Keratinocyte (primary cell): ENCODE results near the gene DMC1. TPM values are rescaled to one million over a fixed set of nuclear protein-coding genes. Genes with fewer than 3 reads are reported as not detected.

Experiments used
- DNase-seq: peaks from one replicate; pipeline ENCODE4 v3.0.0-alpha.2; 2011; ENCODE audit warnings: low read depth, missing footprints, low spot score
- FAIRE-seq: peaks from 2 replicates; lab custom pipeline; 2011; peaks lifted over from hg19 to GRCh38; lab: Jason Lieb, UNC
- H2AFZ ChIP-seq: 2 replicates; pipeline ENCODE4 v1.6.0; 2012; ENCODE audit warnings: low read length, control low read depth, inconsistent platforms; ENCODE audit not compliant: control insufficient read depth
- H3K27ac ChIP-seq: 2 replicates; pipeline ENCODE4 v1.5.1; 2011; ENCODE audit warnings: low read length; ENCODE audit not compliant: control insufficient read depth, insufficient read depth
- H3K27me3 ChIP-seq: 3 replicates; pipeline ENCODE4 v1.6.0; 2011; ENCODE audit warnings: low read length; ENCODE audit not compliant: control insufficient read depth, insufficient read depth; ENCODE audit errors: extremely low read depth
- H3K36me3 ChIP-seq, 2 experiments: 2 replicates in 1 of 2; 3 replicates in 1 of 2; pipeline ENCODE4 v1.5.1; 2011; ENCODE audit warnings: low read length in 2 of 2, mild to moderate bottlenecking in 1 of 2; ENCODE audit not compliant: control insufficient read depth in 2 of 2, insufficient read depth in 2 of 2; ENCODE audit errors: extremely low read depth in 1 of 2
- H3K4me1 ChIP-seq: 3 replicates; pipeline ENCODE4 v1.5.1; 2011; ENCODE audit warnings: low read length; ENCODE audit not compliant: control insufficient read depth, insufficient read depth; ENCODE audit errors: extremely low read depth
- H3K4me2 ChIP-seq: 3 replicates; pipeline ENCODE4 v1.6.0; 2011; ENCODE audit warnings: low read depth, low read length; ENCODE audit not compliant: control insufficient read depth, insufficient read depth; ENCODE audit errors: extremely low read depth
- H3K4me3 ChIP-seq, 3 experiments: fragments of 200-600 bp in 1 of 3; sonication (generic) in 1 of 3; 2 replicates in 2 of 3; 3 replicates in 1 of 3; pipeline ENCODE4 v1.5.1; 2011 to 2016; ENCODE audit warnings: low read length in 3 of 3, mild to moderate bottlenecking in 3 of 3, control low read depth in 2 of 3, inconsistent platforms in 1 of 3, low read depth in 1 of 3, mixed read lengths in 1 of 3, mixed run types in 1 of 3, moderate library complexity in 1 of 3; ENCODE audit not compliant: control insufficient read depth in 2 of 3, insufficient read depth in 2 of 3; ENCODE audit errors: extremely low read depth in 1 of 3
- H3K79me2 ChIP-seq: 2 replicates; pipeline ENCODE4 v1.6.0; 2012; ENCODE audit warnings: low read length; ENCODE audit not compliant: control insufficient read depth, insufficient read depth
- H3K9ac ChIP-seq: 3 replicates; pipeline ENCODE4 v1.6.0; 2011; ENCODE audit warnings: low read length; ENCODE audit not compliant: control insufficient read depth, insufficient read depth; ENCODE audit errors: extremely low read depth
- H3K9me1 ChIP-seq: 3 replicates; pipeline ENCODE4 v1.6.0; 2011; ENCODE audit warnings: low read length; ENCODE audit not compliant: control insufficient read depth, insufficient read depth; ENCODE audit errors: extremely low read depth
- H3K9me3 ChIP-seq: 2 replicates; pipeline ENCODE4 v1.5.1; 2012; ENCODE audit warnings: low read depth, low read length; ENCODE audit not compliant: control insufficient read depth
- H4K20me1 ChIP-seq: 3 replicates; pipeline ENCODE4 v1.6.0; 2011; ENCODE audit warnings: low read length; ENCODE audit not compliant: control insufficient read depth, insufficient read depth; ENCODE audit errors: extremely low read depth
- EZH2 ChIP-seq: IDR thresholded peaks from one replicate; pipeline ENCODE4 v1.6.1; 2012; ENCODE audit warnings: inconsistent platforms, mild to moderate bottlenecking, low read length, moderate library complexity
- dilution Hi-C: fragments of 300-500 bp; cut with MboI; formaldehyde crosslinking; loops from one replicate; pipeline ENCODE4 v1.7.0; 2020; ENCODE audit warnings: low sequenced_read_pairs; ENCODE audit not compliant: extremely low pct_ligation_motif_present
- polyA plus RNA-seq, 5 experiments: library from polyadenylated mRNA; depleted of rRNA in 3 of 5; stranded (reverse) in 3 of 5; stranded (forward) in 1 of 5; unstranded in 1 of 5; fragments of >200 nt; gene quantifications; 1 replicate in 1 of 5; 2 replicates in 3 of 5; 3 replicates in 1 of 5; pipeline versions ENCODE4 v1.2.1 to v1.2.3, GENCODE V29; 2011 to 2012; ENCODE audit warnings: missing spikeins in 2 of 5, low read depth in 1 of 5, low replicate concordance in 1 of 5
- TF ChIP-seq, protein P1 (sequence below), 3 experiments: IDR thresholded peaks in 1 of 3; conservative IDR thresholded peaks in 1 of 3; optimal IDR thresholded peaks in 1 of 3; 2 replicates in 2 of 3; 3 replicates in 1 of 3; pipeline versions ENCODE3 to v1.5.1; 2011; ENCODE audit warnings: low read length in 3 of 3, mild to moderate bottlenecking in 3 of 3, moderate library complexity in 2 of 3, control low read depth in 1 of 3, inconsistent platforms in 1 of 3; ENCODE audit not compliant: insufficient read depth in 2 of 3; ENCODE audit errors: extremely low read depth in 1 of 3

The DMC1 gene
- polyA plus RNA-seq, 1 donor (not counting 4 experiments of a cell fraction or from before 2014, with no cell fraction given), result 0.30 TPM

DNA sequence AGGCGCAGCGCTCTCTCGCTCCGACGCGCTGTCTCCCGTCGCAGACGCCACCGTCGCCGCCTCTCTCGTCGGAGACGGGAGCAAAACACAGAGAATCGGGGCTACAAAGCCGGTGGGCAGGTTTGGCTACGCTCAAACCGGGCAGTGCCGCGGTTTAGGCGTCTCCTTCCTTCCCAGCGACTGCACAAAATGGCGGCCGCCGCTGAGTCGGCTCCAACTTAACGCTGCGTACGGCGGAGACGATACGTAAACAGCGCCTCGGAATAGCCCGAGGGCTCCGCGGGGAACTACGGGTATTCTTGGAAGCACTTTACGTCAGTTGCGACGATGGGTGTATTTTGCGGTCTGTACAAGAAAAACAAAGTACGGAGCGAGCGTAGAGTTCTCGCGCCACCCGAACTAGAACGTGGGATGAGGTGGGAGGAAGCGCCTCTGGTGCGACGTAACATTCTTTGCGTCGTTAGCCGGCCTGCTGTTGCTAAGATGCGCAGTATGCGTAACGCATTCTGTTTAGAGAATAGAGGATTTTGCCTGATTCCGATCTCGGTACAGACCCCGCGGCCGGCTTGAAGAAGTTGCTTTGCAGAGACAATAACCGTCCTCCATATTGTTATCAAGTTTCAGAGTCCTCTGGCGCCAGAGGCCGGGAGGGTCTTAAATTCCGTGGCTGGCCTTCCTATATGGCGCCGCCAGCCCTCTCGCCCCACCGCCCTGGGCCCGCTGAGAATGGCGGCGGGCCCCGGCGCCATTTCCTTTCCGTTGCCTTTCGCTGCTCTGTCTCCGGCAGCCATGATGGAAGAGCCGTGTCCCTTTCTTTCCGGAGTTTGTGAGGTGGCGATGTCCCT, 63.6 kb downstream of the DMC1 start, which contains the start of gene DDX17:
TSS of gene DDX17 (minus strand) at position 194 of the 845 bp plus-strand sequence.
- FAIRE-seq, result peak; percentile 46

DNA sequence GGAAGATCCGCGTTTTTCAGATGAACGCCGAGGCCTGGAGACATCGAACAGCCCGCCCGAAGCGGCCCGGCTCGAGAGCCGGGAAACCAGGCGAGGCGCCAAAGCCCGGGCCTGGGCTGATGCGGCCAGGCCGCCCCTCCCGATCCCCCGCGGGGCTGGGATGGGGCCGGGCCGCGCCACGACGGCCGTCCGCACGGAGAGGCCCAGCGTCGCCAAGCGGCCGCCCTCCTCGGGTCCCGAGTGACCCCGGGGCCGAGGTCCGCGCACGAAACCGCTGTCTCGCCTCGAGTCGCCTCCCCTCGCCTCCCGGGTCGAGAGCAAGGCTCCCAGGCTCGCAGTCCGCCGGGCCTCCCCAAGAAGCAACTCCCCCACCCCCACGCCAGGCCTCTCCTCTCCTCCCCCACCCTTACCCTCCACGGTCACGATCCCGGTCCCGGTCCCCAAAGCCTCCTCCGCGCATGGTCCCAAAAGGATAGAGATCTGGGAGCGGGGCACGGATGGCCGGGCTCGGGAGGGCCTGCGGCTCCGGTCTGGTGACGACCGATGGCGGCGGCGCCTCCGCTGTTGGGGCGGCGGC, 64.4 kb downstream of the DMC1 start:
- dilution Hi-C loops, result no loop called here
- peak overlapping the region; percentile 85 for H2AFZ ChIP-seq
- H3K27ac ChIP-seq, result peak overlapping the region; percentile 98

More for the DNA sequence above, 63.6 kb downstream of the DMC1 start, which contains the start of gene DDX17:
- dilution Hi-C loops, result no loop called here
- peak within 1 kb of the TSS; percentile 87 to 92 (median 92) for H3K4me3 ChIP-seq
- peak; percentile 98 for DNase-seq
- H3K4me1 ChIP-seq, result peaks cover 21% of the 10 kb centered on the region
- H3K36me3 ChIP-seq, result peaks cover 4 to 13% of the 10 kb centered on the region in 2 experiments
- H3K79me2 ChIP-seq, result peaks cover 48% of the 10 kb centered on the region
- TF ChIP-seq, protein P1, sequence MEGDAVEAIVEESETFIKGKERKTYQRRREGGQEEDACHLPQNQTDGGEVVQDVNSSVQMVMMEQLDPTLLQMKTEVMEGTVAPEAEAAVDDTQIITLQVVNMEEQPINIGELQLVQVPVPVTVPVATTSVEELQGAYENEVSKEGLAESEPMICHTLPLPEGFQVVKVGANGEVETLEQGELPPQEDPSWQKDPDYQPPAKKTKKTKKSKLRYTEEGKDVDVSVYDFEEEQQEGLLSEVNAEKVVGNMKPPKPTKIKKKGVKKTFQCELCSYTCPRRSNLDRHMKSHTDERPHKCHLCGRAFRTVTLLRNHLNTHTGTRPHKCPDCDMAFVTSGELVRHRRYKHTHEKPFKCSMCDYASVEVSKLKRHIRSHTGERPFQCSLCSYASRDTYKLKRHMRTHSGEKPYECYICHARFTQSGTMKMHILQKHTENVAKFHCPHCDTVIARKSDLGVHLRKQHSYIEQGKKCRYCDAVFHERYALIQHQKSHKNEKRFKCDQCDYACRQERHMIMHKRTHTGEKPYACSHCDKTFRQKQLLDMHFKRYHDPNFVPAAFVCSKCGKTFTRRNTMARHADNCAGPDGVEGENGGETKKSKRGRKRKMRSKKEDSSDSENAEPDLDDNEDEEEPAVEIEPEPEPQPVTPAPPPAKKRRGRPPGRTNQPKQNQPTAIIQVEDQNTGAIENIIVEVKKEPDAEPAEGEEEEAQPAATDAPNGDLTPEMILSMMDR (optimal IDR thresholded peaks at IDR 0.05 in 1 of 3, IDR thresholded peaks at IDR 0.05 in 1 of 3, conservative IDR thresholded peaks at IDR 0.05 in 1 of 3; ENCODE audit: extremely low read depth in 1 of 3, insufficient read depth in 2 of 3, low read length in 3 of 3), result no peak
- no peak for TF ChIP-seq EZH2
- H3K9me1 ChIP-seq, result peaks cover 3% of the 10 kb centered on the region
- H4K20me1 ChIP-seq, result peaks cover 30% of the 10 kb centered on the region
- peak within 1 kb of the TSS; percentile 95 for H2AFZ ChIP-seq
- H3K4me2 ChIP-seq, result peak within 1 kb of the TSS; percentile 98
- peak within 1 kb of the TSS; percentile 99 for H3K9ac ChIP-seq
- no peaks in the 10 kb centered on the region for H3K27me3 ChIP-seq
- peak within 1 kb of the TSS; percentile 98 for H3K27ac ChIP-seq
- no peaks in the 10 kb centered on the region for H3K9me3 ChIP-seq

More for the DNA sequence above, 64.4 kb downstream of the DMC1 start:
- no peak for DNase-seq
- TF ChIP-seq, protein P1 (optimal IDR thresholded peaks at IDR 0.05 in 1 of 3, IDR thresholded peaks at IDR 0.05 in 1 of 3, conservative IDR thresholded peaks at IDR 0.05 in 1 of 3; ENCODE audit: extremely low read depth in 1 of 3, insufficient read depth in 2 of 3, low read length in 3 of 3), result no peak
- TF ChIP-seq EZH2, result no peak
- Histone ChIP-seq H3K9me3 (no peaks in the 10 kb centered on the region), H3K36me3 (peaks cover 4 to 15% of the 10 kb centered on the region in 2 experiments), H3K27me3 (no peaks in the 10 kb centered on the region), H3K9me1 (peaks cover 3% of the 10 kb centered on the region), H3K4me3 (peak overlapping the region; percentile 87 to 92 (median 92)), H3K9ac (peak overlapping the region; percentile 99), H3K4me2 (peak overlapping the region; percentile 98), H3K79me2 (peaks cover 53% of the 10 kb centered on the region), H3K4me1 (peaks cover 21% of the 10 kb centered on the region), H4K20me1 (peaks cover 30% of the 10 kb centered on the region)
- no peak for FAIRE-seq
